ENCODE results near the gene MIOS.

Gene MIOS

GRCh38 chr7:7550663-7551062 lies 16.0 kb upstream of the MIOS start:
- H3K9me2 ChIP-seq (ENCODE audit: low read depth, low read length): no peaks in the 10 kb centered on the region
- H3K9me3 ChIP-seq (ENCODE audit: low read length): no peaks in the 10 kb centered on the region
- TF ChIP-seq EZH2 (IDR thresholded peaks at IDR 0.05; ENCODE audit: borderline replicate concordance, low read length): no peak
- TF ChIP-seq, protein P1, sequence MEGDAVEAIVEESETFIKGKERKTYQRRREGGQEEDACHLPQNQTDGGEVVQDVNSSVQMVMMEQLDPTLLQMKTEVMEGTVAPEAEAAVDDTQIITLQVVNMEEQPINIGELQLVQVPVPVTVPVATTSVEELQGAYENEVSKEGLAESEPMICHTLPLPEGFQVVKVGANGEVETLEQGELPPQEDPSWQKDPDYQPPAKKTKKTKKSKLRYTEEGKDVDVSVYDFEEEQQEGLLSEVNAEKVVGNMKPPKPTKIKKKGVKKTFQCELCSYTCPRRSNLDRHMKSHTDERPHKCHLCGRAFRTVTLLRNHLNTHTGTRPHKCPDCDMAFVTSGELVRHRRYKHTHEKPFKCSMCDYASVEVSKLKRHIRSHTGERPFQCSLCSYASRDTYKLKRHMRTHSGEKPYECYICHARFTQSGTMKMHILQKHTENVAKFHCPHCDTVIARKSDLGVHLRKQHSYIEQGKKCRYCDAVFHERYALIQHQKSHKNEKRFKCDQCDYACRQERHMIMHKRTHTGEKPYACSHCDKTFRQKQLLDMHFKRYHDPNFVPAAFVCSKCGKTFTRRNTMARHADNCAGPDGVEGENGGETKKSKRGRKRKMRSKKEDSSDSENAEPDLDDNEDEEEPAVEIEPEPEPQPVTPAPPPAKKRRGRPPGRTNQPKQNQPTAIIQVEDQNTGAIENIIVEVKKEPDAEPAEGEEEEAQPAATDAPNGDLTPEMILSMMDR (IDR thresholded peaks at IDR 0.05; ENCODE audit: low read length): no peak
- peaks cover 6% of the 10 kb centered on the region for H3K4me1 ChIP-seq (ENCODE audit: insufficient read depth, low read length, severe bottlenecking)
- no peaks in the 10 kb centered on the region for H3F3A ChIP-seq (ENCODE audit: insufficient read depth, low read length)
- H4K20me1 ChIP-seq (ENCODE audit: insufficient read depth, low read length): no peaks in the 10 kb centered on the region
- no peaks in the 10 kb centered on the region for H3K79me2 ChIP-seq (ENCODE audit: insufficient read depth, low read length)
- no peak overlapping the region for H3K27ac ChIP-seq (ENCODE audit: low read depth, low read length, poor library complexity, severe bottlenecking)
- no peak overlapping the region for H3K4me2 ChIP-seq (ENCODE audit: low read length)
- no peak overlapping the region for H2AFZ ChIP-seq (ENCODE audit: low read length)
- H3K36me3 ChIP-seq (ENCODE audit: insufficient read depth, low read length): no peaks in the 10 kb centered on the region
- no peak overlapping the region for H3K9ac ChIP-seq (ENCODE audit: low read length)
- no peak overlapping the region for H3K4me3 ChIP-seq (ENCODE audit: low read depth, low read length, poor library complexity, severe bottlenecking)
- no peaks in the 10 kb centered on the region for H3K27me3 ChIP-seq (ENCODE audit: insufficient read depth, low read length)

- H3K36me3 ChIP-seq (ENCODE audit: insufficient read depth, low read length): no peaks in the 10 kb centered on the region
- no peaks in the 10 kb centered on the region for H3K9me3 ChIP-seq (ENCODE audit: low read length)
- H4K20me1 ChIP-seq (ENCODE audit: insufficient read depth, low read length): no peaks in the 10 kb centered on the region
- H2AFZ ChIP-seq (ENCODE audit: low read length): no peak overlapping the region
- no peaks in the 10 kb centered on the region for H3K27me3 ChIP-seq (ENCODE audit: insufficient read depth, low read length)
- no peak overlapping the region for H3K4me3 ChIP-seq (ENCODE audit: low read depth, low read length, poor library complexity, severe bottlenecking)
- H3K79me2 ChIP-seq (ENCODE audit: insufficient read depth, low read length): no peaks in the 10 kb centered on the region
- no peak overlapping the region for H3K9ac ChIP-seq (ENCODE audit: low read length)
- no peak overlapping the region for H3K4me2 ChIP-seq (ENCODE audit: low read length)
- TF ChIP-seq, protein P1 (IDR thresholded peaks at IDR 0.05; ENCODE audit: low read length): no peak
- TF ChIP-seq EZH2 (IDR thresholded peaks at IDR 0.05; ENCODE audit: borderline replicate concordance, low read length): no peak
- no peaks in the 10 kb centered on the region for H3K9me2 ChIP-seq (ENCODE audit: low read depth, low read length)
- H3F3A ChIP-seq (ENCODE audit: insufficient read depth, low read length): no peaks in the 10 kb centered on the region
- H3K27ac ChIP-seq (ENCODE audit: low read depth, low read length, poor library complexity, severe bottlenecking): no peak overlapping the region
- H3K4me1 ChIP-seq (ENCODE audit: insufficient read depth, low read length, severe bottlenecking): peaks cover 6% of the 10 kb centered on the region
Observed at GRCh38 chr7:7552199-7552598, 14.5 kb upstream of the MIOS start.

DNA sequence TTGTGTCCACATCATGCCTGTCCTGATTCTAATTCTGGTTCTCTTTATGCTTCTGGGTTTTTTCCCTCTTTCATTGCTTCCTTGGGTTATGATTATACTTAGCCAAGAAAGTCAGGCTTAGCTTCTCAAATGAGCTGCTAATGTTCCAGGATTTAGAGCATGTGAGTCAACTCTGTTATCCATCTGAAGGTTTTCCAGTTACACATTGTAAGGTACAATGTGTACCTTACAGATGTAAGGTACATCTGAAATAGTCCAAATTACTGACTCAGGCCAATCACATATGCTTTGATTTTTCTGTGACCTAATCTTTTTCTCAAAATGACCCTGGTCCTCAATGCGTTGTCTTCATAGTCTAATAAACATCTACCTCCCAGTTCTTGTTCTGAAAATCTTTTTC lies 13.3 kb upstream of the MIOS start:
- TF ChIP-seq, protein P1 (IDR thresholded peaks at IDR 0.05; ENCODE audit: low read length): no peak
- TF ChIP-seq EZH2 (IDR thresholded peaks at IDR 0.05; ENCODE audit: borderline replicate concordance, low read length): no peak
- no peaks in the 10 kb centered on the region for H3K27me3 ChIP-seq (ENCODE audit: insufficient read depth, low read length)
- no peaks in the 10 kb centered on the region for H4K20me1 ChIP-seq (ENCODE audit: insufficient read depth, low read length)
- no peak overlapping the region for H3K9ac ChIP-seq (ENCODE audit: low read length)
- H3K27ac ChIP-seq (ENCODE audit: low read depth, low read length, poor library complexity, severe bottlenecking): no peak overlapping the region
- no peaks in the 10 kb centered on the region for H3K9me2 ChIP-seq (ENCODE audit: low read depth, low read length)
- H3F3A ChIP-seq (ENCODE audit: insufficient read depth, low read length): no peaks in the 10 kb centered on the region
- H3K4me3 ChIP-seq (ENCODE audit: low read depth, low read length, poor library complexity, severe bottlenecking): no peak overlapping the region
- no peaks in the 10 kb centered on the region for H3K9me3 ChIP-seq (ENCODE audit: low read length)
- no peak overlapping the region for H2AFZ ChIP-seq (ENCODE audit: low read length)
- no peak overlapping the region for H3K4me2 ChIP-seq (ENCODE audit: low read length)
- H3K36me3 ChIP-seq (ENCODE audit: insufficient read depth, low read length): no peaks in the 10 kb centered on the region
- no peaks in the 10 kb centered on the region for H3K79me2 ChIP-seq (ENCODE audit: insufficient read depth, low read length)
- peaks cover 6% of the 10 kb centered on the region for H3K4me1 ChIP-seq (ENCODE audit: insufficient read depth, low read length, severe bottlenecking)
